Measurements from ENCODE around the gene STOM. TPM values are rescaled to one million over a fixed set of nuclear protein-coding genes. Genes with fewer than 3 reads are reported as not detected.
A peak's percentile ranks its signal among the peaks of the same experiment; 100 is the strongest.

The STOM gene
- polyA plus RNA-seq, 1 of the 3 experiments (the other 2 are of a cell fraction) = 40.5 TPM

DNA sequence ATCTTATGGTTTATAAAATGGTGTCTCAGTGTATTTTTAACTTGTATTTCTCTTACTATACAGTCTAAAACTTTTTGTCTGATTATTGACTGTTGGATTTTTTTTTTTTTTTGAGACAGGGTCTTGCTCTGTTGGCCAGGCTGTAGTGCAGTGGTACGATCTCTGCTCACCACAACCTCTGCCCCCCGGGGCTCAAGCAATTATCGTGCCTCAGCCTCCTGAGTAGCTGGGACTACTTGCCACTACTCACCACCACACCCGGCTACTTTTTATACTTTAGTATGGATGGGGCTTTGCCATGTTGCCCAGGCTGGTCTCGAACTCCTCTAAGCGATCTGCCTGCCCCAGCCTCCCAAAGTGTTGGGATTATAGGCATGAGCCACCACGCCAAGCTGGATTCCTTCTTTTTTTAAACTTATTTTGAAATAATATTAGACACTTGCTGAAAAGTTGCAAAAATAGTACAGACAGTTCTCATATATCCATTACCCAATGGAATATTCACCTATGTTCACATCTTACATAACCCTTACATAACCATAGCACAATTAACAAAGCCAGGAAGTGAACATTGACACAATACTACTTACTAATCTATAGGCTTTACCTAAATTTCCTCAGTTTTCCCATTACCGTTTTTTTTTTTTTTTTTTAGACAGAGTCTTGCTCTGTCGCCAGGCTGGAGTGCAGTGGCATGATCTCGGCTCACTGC is 47.2 kb downstream of the STOM start:
- no peaks in the 10 kb centered on the region for H3K27me3 ChIP-seq (ENCODE audit: insufficient read depth)
- 89% methylated on average over 10 of the region's 10 CpGs for WGBS (ENCODE audit: low lambda C conversion rate)
- H2AFZ ChIP-seq (ENCODE audit: low read depth) = no peak overlapping the region
- no peak for DNase-seq
- ChIA-PET POLR2A (no interaction called here), CTCF (interaction anchor here (3.7 kb wide), 1 partner anchor 12 kb away, joined by 26 read pairs; no protein-coding TSS in a partner anchor)
- peak overlapping the region; percentile 44; the same call in 1 of the 2 replicates for H3K9ac ChIP-seq
- no peaks in the 10 kb centered on the region for H4K20me1 ChIP-seq (ENCODE audit: insufficient read depth)
- H3K4me1 ChIP-seq (ENCODE audit: control insufficient read depth in 1 of 2, insufficient read depth in 2 of 2, low read depth in 1 of 2, low read length in 1 of 2) = peaks cover 0 to 5% of the 10 kb centered on the region in 2 experiments; a peak in 2 of 4 replicates
- TF ChIP-seq, protein P1, sequence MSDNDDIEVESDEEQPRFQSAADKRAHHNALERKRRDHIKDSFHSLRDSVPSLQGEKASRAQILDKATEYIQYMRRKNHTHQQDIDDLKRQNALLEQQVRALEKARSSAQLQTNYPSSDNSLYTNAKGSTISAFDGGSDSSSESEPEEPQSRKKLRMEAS (IDR thresholded peaks at IDR 0.05; ENCODE audit: low read depth) = 0 out of 2 replicates have a peak, but pooled peaks have one; percentile 7
- no peak for TF ChIP-seq JUND (IDR thresholded peaks at IDR 0.05)
- no peaks in the 10 kb centered on the region; the same call in 1 of the 2 replicates for H3K79me2 ChIP-seq (ENCODE audit: insufficient read depth)
- H3K36me3 ChIP-seq (replicated peaks in 1 of 2; ENCODE audit: control insufficient read depth in 1 of 2, insufficient read depth in 2 of 2, low read length in 1 of 2) = peaks cover 35 to 43% of the 10 kb centered on the region in 2 experiments
- H3K4me3 ChIP-seq (ENCODE audit: low read depth in 2 of 2, low read length in 1 of 2) = no peak overlapping the region
- H3K9me2 ChIP-seq = no peaks in the 10 kb centered on the region
- H3F3A ChIP-seq (replicated peaks; ENCODE audit: insufficient read depth) = peaks cover 7% of the 10 kb centered on the region
- H3K4me2 ChIP-seq = no peak overlapping the region
- no peaks in the 10 kb centered on the region for H3K9me3 ChIP-seq
- peak overlapping the region in 1 of 2 experiments; percentile 81; a peak in 2 of 4 replicates for H3K27ac ChIP-seq (ENCODE audit: low read depth in 2 of 2, low read length in 1 of 2)

DNA sequence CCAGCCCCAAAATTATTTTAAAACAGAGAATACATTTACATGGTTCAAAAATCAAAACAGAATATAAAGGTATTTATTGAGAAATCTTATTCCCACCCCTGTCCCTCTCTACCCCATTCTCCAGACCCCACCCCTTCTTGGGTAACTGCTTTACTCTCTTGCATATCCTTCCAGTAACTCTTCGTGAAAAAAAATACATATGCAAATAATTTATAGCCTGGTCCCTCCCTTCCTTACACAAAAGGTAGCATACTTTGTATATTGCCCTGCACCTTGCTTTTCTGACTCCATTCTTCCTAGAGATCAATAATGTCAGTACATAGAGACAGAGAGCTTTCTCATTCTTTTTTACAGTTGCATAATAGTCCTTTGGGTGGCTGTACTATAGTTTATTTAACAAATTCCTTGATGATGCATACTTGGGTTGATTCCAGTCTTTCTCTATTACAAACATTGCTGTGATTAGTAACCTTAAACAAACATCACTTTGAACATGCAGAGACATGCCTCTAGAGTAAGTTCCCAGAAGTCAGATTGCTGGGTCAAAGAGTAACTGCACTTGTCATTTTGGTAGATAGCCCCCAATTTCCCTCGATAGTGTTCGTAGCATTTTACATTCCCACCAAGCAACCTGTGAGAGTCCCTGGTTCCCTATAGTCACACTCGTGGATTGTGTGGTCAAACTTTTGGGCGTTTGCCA is 47.9 kb downstream of the STOM start:
- WGBS (ENCODE audit: low lambda C conversion rate) = 68% methylated on average over 5 of the region's 5 CpGs
- no peak overlapping the region for H3K4me2 ChIP-seq
- H3K36me3 ChIP-seq (replicated peaks in 1 of 2; ENCODE audit: control insufficient read depth in 1 of 2, insufficient read depth in 2 of 2, low read length in 1 of 2) = peaks cover 35 to 47% of the 10 kb centered on the region in 2 experiments
- no peak for DNase-seq
- H3K27ac ChIP-seq (ENCODE audit: low read depth in 2 of 2, low read length in 1 of 2) = peak overlapping the region in 1 of 2 experiments; percentile 81; a peak in 2 of 4 replicates
- no peak overlapping the region for H3K4me3 ChIP-seq (ENCODE audit: low read depth in 2 of 2, low read length in 1 of 2)
- peaks cover 10% of the 10 kb centered on the region for H3F3A ChIP-seq (replicated peaks; ENCODE audit: insufficient read depth)
- TF ChIP-seq, protein P2, sequence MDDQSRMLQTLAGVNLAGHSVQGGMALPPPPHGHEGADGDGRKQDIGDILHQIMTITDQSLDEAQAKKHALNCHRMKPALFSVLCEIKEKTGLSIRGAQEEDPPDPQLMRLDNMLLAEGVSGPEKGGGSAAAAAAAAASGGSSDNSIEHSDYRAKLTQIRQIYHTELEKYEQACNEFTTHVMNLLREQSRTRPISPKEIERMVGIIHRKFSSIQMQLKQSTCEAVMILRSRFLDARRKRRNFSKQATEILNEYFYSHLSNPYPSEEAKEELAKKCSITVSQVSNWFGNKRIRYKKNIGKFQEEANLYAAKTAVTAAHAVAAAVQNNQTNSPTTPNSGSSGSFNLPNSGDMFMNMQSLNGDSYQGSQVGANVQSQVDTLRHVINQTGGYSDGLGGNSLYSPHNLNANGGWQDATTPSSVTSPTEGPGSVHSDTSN (IDR thresholded peaks at IDR 0.05) = peak; percentile 30; the same call in 1 of the 2 replicates
- 0 out of 2 replicates have a peak, but pooled peaks have one; percentile 17 for TF ChIP-seq TCF12 (IDR thresholded peaks at IDR 0.05)
- TF ChIP-seq, protein P3, sequence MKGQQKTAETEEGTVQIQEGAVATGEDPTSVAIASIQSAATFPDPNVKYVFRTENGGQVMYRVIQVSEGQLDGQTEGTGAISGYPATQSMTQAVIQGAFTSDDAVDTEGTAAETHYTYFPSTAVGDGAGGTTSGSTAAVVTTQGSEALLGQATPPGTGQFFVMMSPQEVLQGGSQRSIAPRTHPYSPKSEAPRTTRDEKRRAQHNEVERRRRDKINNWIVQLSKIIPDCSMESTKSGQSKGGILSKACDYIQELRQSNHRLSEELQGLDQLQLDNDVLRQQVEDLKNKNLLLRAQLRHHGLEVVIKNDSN (IDR thresholded peaks at IDR 0.05; ENCODE audit: borderline replicate concordance, low read depth) = no peak
- TF ChIP-seq FOSL2 (IDR thresholded peaks at IDR 0.05; ENCODE audit: borderline replicate concordance, low read depth) = peak; percentile 10; the same call in 1 of the 2 replicates
- 0 out of 2 replicates have a peak, but pooled peaks have one; percentile 40 for TF ChIP-seq TEAD4 (IDR thresholded peaks at IDR 0.05; ENCODE audit: borderline replicate concordance, insufficient read depth)
- no peak for TF ChIP-seq TAF1 (IDR thresholded peaks at IDR 0.05; ENCODE audit: borderline replicate concordance, low read depth, low read length)
- peak; percentile 62; the same call in 1 of the 2 replicates for TF ChIP-seq NFIC (IDR thresholded peaks at IDR 0.05; ENCODE audit: borderline replicate concordance)
- TF ChIP-seq MEF2A (IDR thresholded peaks at IDR 0.05; ENCODE audit: borderline replicate concordance, low read depth) = no peak
- TF ChIP-seq, protein P4, sequence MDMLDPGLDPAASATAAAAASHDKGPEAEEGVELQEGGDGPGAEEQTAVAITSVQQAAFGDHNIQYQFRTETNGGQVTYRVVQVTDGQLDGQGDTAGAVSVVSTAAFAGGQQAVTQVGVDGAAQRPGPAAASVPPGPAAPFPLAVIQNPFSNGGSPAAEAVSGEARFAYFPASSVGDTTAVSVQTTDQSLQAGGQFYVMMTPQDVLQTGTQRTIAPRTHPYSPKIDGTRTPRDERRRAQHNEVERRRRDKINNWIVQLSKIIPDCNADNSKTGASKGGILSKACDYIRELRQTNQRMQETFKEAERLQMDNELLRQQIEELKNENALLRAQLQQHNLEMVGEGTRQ (IDR thresholded peaks at IDR 0.05; ENCODE audit: borderline replicate concordance, low read depth, low read length) = no peak
- TF ChIP-seq, protein P1 (IDR thresholded peaks at IDR 0.05; ENCODE audit: low read depth) = peak; percentile 25; the same call in 1 of the 2 replicates
- ChIA-PET CTCF (interaction anchor here (3.6 to 5.3 kb wide), 4 partner anchors 13 to 110 kb away, joined by 26 to 316 read pairs (median 86); no protein-coding TSS in a partner anchor), POLR2A (no interaction called here)
- H3K27me3 ChIP-seq (ENCODE audit: insufficient read depth) = no peaks in the 10 kb centered on the region
- H3K9me2 ChIP-seq = no peaks in the 10 kb centered on the region
- peak overlapping the region; percentile 44; the same call in 1 of the 2 replicates for H3K9ac ChIP-seq
- H3K79me2 ChIP-seq (ENCODE audit: insufficient read depth) = no peaks in the 10 kb centered on the region; the same call in 1 of the 2 replicates
- peaks cover 0 to 5% of the 10 kb centered on the region in 2 experiments; a peak in 2 of 4 replicates for H3K4me1 ChIP-seq (ENCODE audit: control insufficient read depth in 1 of 2, insufficient read depth in 2 of 2, low read depth in 1 of 2, low read length in 1 of 2)
- no peak overlapping the region for H2AFZ ChIP-seq (ENCODE audit: low read depth)
- no peaks in the 10 kb centered on the region for H4K20me1 ChIP-seq (ENCODE audit: insufficient read depth)
- H3K9me3 ChIP-seq = no peaks in the 10 kb centered on the region
